Keratinocyte (primary cell): Measurements from ENCODE around the gene NAXD. TPM values are rescaled to one million over a fixed set of nuclear protein-coding genes. Genes with fewer than 3 reads are reported as not detected.
"Not testable (repeated sequence)": the region's sequence is repeated elsewhere in the genome, so short reads cannot be mapped to it uniquely, and the experiment has no call there.

Source experiments
- DNase-seq: peaks from one replicate; pipeline ENCODE4 v3.0.0-alpha.2; 2011; ENCODE audit warnings: low read depth, missing footprints, low spot score
- FAIRE-seq: peaks from 2 replicates; lab custom pipeline; 2011; peaks lifted over from hg19 to GRCh38; lab: Jason Lieb, UNC
- H2AFZ ChIP-seq: 2 replicates; pipeline ENCODE4 v1.6.0; 2012; ENCODE audit warnings: low read length, control low read depth, inconsistent platforms; ENCODE audit not compliant: control insufficient read depth
- H3K27ac ChIP-seq: 2 replicates; pipeline ENCODE4 v1.5.1; 2011; ENCODE audit warnings: low read length; ENCODE audit not compliant: control insufficient read depth, insufficient read depth
- H3K27me3 ChIP-seq: 3 replicates; pipeline ENCODE4 v1.6.0; 2011; ENCODE audit warnings: low read length; ENCODE audit not compliant: control insufficient read depth, insufficient read depth; ENCODE audit errors: extremely low read depth
- H3K36me3 ChIP-seq, 2 experiments: 2 replicates in 1 of 2; 3 replicates in 1 of 2; pipeline ENCODE4 v1.5.1; 2011; ENCODE audit warnings: low read length in 2 of 2, mild to moderate bottlenecking in 1 of 2; ENCODE audit not compliant: control insufficient read depth in 2 of 2, insufficient read depth in 2 of 2; ENCODE audit errors: extremely low read depth in 1 of 2
- H3K4me1 ChIP-seq: 3 replicates; pipeline ENCODE4 v1.5.1; 2011; ENCODE audit warnings: low read length; ENCODE audit not compliant: control insufficient read depth, insufficient read depth; ENCODE audit errors: extremely low read depth
- H3K4me2 ChIP-seq: 3 replicates; pipeline ENCODE4 v1.6.0; 2011; ENCODE audit warnings: low read depth, low read length; ENCODE audit not compliant: control insufficient read depth, insufficient read depth; ENCODE audit errors: extremely low read depth
- H3K4me3 ChIP-seq, 3 experiments: fragments of 200-600 bp in 1 of 3; sonication (generic) in 1 of 3; 2 replicates in 2 of 3; 3 replicates in 1 of 3; pipeline ENCODE4 v1.5.1; 2011 to 2016; ENCODE audit warnings: low read length in 3 of 3, mild to moderate bottlenecking in 3 of 3, control low read depth in 2 of 3, inconsistent platforms in 1 of 3, low read depth in 1 of 3, mixed read lengths in 1 of 3, mixed run types in 1 of 3, moderate library complexity in 1 of 3; ENCODE audit not compliant: control insufficient read depth in 2 of 3, insufficient read depth in 2 of 3; ENCODE audit errors: extremely low read depth in 1 of 3
- H3K79me2 ChIP-seq: 2 replicates; pipeline ENCODE4 v1.6.0; 2012; ENCODE audit warnings: low read length; ENCODE audit not compliant: control insufficient read depth, insufficient read depth
- H3K9ac ChIP-seq: 3 replicates; pipeline ENCODE4 v1.6.0; 2011; ENCODE audit warnings: low read length; ENCODE audit not compliant: control insufficient read depth, insufficient read depth; ENCODE audit errors: extremely low read depth
- H3K9me1 ChIP-seq: 3 replicates; pipeline ENCODE4 v1.6.0; 2011; ENCODE audit warnings: low read length; ENCODE audit not compliant: control insufficient read depth, insufficient read depth; ENCODE audit errors: extremely low read depth
- H3K9me3 ChIP-seq: 2 replicates; pipeline ENCODE4 v1.5.1; 2012; ENCODE audit warnings: low read depth, low read length; ENCODE audit not compliant: control insufficient read depth
- H4K20me1 ChIP-seq: 3 replicates; pipeline ENCODE4 v1.6.0; 2011; ENCODE audit warnings: low read length; ENCODE audit not compliant: control insufficient read depth, insufficient read depth; ENCODE audit errors: extremely low read depth
- CTCF ChIP-seq, 3 experiments: IDR thresholded peaks in 1 of 3; conservative IDR thresholded peaks in 1 of 3; optimal IDR thresholded peaks in 1 of 3; 2 replicates in 2 of 3; 3 replicates in 1 of 3; pipeline versions ENCODE3 to v1.5.1; 2011; ENCODE audit warnings: low read length in 3 of 3, mild to moderate bottlenecking in 3 of 3, moderate library complexity in 2 of 3, control low read depth in 1 of 3, inconsistent platforms in 1 of 3; ENCODE audit not compliant: insufficient read depth in 2 of 3; ENCODE audit errors: extremely low read depth in 1 of 3
- EZH2 ChIP-seq: IDR thresholded peaks from one replicate; pipeline ENCODE4 v1.6.1; 2012; ENCODE audit warnings: inconsistent platforms, mild to moderate bottlenecking, low read length, moderate library complexity
- dilution Hi-C: fragments of 300-500 bp; cut with MboI; formaldehyde crosslinking; loops from one replicate; pipeline ENCODE4 v1.7.0; 2020; ENCODE audit warnings: low sequenced_read_pairs; ENCODE audit not compliant: extremely low pct_ligation_motif_present
- polyA plus RNA-seq, 5 experiments: library from polyadenylated mRNA; depleted of rRNA in 3 of 5; stranded (reverse) in 3 of 5; stranded (forward) in 1 of 5; unstranded in 1 of 5; fragments of >200 nt; gene quantifications; 1 replicate in 1 of 5; 2 replicates in 3 of 5; 3 replicates in 1 of 5; pipeline versions ENCODE4 v1.2.1 to v1.2.3, GENCODE V29; 2011 to 2012; ENCODE audit warnings: missing spikeins in 2 of 5, low read depth in 1 of 5, low replicate concordance in 1 of 5

NAXD gene
- polyA plus RNA-seq, 1 donor (not counting 4 experiments of a cell fraction or from before 2014, with no cell fraction given), result 18.0 TPM

DNA sequence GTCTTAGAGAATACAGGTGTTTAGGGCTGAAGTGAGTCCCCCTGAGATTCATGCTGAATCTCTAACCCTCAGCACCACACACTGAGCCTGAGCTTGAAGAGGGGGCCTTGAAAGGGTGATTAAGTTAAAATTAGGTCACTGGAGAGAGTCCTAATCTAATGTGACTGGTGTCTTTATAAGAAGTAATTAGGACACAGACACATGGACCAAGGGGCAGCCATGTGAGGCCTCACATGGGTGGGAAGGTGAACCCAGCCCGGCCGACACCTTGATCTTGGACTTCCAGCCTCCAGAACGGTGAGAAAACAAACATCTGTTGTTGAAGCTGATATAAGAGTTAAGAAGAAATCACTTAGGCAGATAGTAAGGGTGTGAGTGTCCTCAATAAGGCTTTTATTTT, 46.7 kb upstream of the NAXD start:
- FAIRE-seq (no peak), DNase-seq (no peak)
- Histone ChIP-seq H2AFZ (no peak overlapping the region), H3K27ac (no peak overlapping the region), H3K27me3 (peaks cover 21% of the 10 kb centered on the region), H3K9me3 (no peaks in the 10 kb centered on the region), H3K4me2 (no peak overlapping the region), H4K20me1 (no peaks in the 10 kb centered on the region), H3K9me1 (no peaks in the 10 kb centered on the region), H3K4me3 (no peak overlapping the region), H3K4me1 (no peaks in the 10 kb centered on the region), H3K36me3 (no peaks in the 10 kb centered on the region), H3K79me2 (no peaks in the 10 kb centered on the region), H3K9ac (no peak overlapping the region)
- dilution Hi-C loops, result no loop called here
- TF ChIP-seq CTCF (optimal IDR thresholded peaks at IDR 0.05 in 1 of 3, IDR thresholded peaks at IDR 0.05 in 1 of 3, conservative IDR thresholded peaks at IDR 0.05 in 1 of 3; ENCODE audit: extremely low read depth in 1 of 3, insufficient read depth in 2 of 3, low read length in 3 of 3), result no peak
- no peak for TF ChIP-seq EZH2

DNA sequence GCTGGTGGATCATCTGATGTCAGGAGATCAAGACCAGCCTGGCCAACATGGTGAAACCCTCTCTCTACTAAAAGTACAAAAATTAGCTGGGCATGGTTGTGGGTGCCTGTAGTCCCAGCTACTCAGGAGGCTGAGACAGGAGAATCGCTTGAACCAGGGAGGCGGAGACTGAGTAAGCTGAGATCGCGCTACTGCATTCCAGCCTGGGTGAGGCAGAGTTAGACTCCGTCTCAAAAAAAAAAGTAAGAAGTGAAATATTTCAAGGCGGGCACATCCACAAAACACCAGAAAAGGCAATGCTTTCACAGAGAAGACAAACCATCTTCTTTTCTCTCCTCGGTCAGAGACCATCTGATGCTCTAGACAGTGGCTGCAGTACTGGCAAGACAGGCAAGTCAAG, 45.4 kb upstream of the NAXD start:
- FAIRE-seq, dilution Hi-C loops, H2AFZ ChIP-seq, H3K4me2 ChIP-seq, H3K4me1 ChIP-seq, H3K9me3 ChIP-seq, H3K9ac ChIP-seq, H4K20me1 ChIP-seq, H3K9me1 ChIP-seq, DNase-seq, H3K79me2 ChIP-seq, H3K36me3 ChIP-seq, H3K27ac ChIP-seq, H3K4me3 ChIP-seq: not testable (repeated sequence)
- H3K27me3 ChIP-seq, result peaks cover 31% of the 10 kb centered on the region

DNA sequence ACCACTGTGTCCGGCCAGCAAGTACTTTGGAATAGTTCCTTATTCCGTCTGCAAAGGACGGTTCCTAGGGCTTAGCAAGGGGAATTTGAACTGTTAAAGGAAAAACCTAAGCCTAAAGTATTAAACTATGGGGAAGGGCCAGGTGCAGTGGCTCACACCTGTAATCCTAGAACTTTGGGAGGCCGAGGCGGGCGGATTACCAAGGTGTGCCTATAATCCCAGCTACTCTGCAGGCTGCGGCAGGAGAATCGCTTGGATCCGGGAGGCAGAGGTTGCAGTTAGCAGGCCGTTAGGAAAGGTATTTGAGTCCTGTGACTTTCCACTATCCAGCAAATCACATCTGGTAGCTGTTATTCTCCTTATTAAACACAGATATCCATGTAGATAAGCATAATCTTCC, 44.5 kb upstream of the NAXD start:
- DNase-seq (no peak), FAIRE-seq (no peak)
- dilution Hi-C loops, result no loop called here

More for the DNA sequence above, 44.5 kb upstream of the NAXD start:
- H3K9me1 ChIP-seq, result no peaks in the 10 kb centered on the region
- no peak overlapping the region for H3K4me2 ChIP-seq
- no peak for TF ChIP-seq CTCF (optimal IDR thresholded peaks at IDR 0.05 in 1 of 3, IDR thresholded peaks at IDR 0.05 in 1 of 3, conservative IDR thresholded peaks at IDR 0.05 in 1 of 3; ENCODE audit: extremely low read depth in 1 of 3, insufficient read depth in 2 of 3, low read length in 3 of 3)
- TF ChIP-seq EZH2, result no peak
- no peak overlapping the region for H3K9ac ChIP-seq
- no peak overlapping the region for H2AFZ ChIP-seq
- H3K36me3 ChIP-seq, result no peaks in the 10 kb centered on the region
- H3K27me3 ChIP-seq, result peaks cover 40% of the 10 kb centered on the region
- no peaks in the 10 kb centered on the region for H3K9me3 ChIP-seq
- H3K4me1 ChIP-seq, result no peaks in the 10 kb centered on the region
- H3K4me3 ChIP-seq, result no peak overlapping the region
- H3K27ac ChIP-seq, result no peak overlapping the region
- no peaks in the 10 kb centered on the region for H4K20me1 ChIP-seq
- no peaks in the 10 kb centered on the region for H3K79me2 ChIP-seq
